NT2/D1 (cell line): ENCODE results near the gene AGO3.

Experiments
- YY1 ChIP-seq: IDR thresholded peaks from 2 replicates; pipeline ENCODE4 v1.6.1; 2011; ENCODE audit not compliant: insufficient read length, insufficient read depth
- ZNF274 ChIP-seq: IDR thresholded peaks from 2 replicates; pipeline ENCODE4 v1.6.1; 2011; ENCODE audit warnings: mild to moderate bottlenecking, low read depth, low read length

DNA sequence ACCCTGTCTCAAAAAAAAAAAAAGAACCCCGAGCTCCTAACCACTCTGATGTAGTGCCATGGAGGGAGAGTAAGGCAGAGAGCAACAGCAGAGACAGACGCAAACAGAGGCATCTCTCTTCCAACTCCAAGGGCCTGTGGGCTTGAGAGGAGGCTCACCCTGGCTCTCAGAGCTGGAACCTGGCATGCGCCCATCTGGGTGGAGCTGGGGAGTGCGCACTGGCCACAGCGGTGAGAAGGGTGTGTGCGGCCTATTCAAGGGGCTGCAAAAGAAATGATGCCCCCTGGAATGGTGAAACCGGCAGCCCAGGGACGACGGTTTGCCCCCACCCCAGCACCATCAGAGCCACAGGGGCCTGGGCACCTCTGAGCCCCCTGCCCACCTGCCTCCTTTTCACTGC lies 176.5 kb downstream of the AGO3 start:
- no peak for TF ChIP-seq YY1
- no peak for TF ChIP-seq ZNF274
